ENCODE results near the gene WRAP73. TPM values are rescaled to one million over a fixed set of nuclear protein-coding genes. Genes with fewer than 3 reads are reported as not detected.

Gene WRAP73
- total and polyA plus RNA-seq, 9 of the 15 experiments (the other 6 are each of a cell fraction or from before 2014, with no cell fraction given), result 4.3 to 51.8 (median 30.1) TPM

DNA sequence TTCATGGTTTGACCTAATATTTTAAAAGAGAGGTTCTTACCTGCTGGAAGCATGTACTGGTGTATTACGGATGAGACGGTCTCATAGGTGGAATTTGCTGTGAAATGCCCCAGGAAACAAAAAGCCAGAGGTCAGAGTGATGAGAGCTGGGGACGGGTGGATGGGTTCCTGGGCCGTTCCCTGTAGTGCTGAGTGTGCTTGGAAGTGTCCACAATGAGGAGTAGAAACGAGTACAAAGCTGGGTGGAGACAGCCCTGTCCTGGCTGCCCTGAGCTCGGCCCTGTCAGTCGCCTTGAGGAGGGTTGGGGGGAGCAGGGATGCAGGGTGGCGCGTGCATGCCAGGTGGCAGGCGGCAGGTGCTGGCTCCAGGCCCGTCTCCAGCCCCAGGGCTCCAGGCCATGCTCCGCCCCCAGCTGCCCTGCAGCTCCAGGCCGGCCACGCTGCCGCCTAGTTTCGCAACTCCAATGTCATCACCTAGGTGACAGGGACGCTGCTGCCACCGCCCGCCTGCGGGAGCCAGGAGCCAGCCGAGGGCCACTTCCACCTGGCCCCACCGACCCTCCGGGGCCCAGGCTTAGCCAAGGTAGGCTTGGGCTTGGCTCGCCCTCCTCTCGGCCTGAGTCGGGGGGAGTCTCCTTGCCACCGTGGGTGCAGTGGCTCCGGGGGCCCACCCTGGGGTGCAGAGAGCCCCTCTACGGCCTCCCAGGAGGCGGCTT, 18.8 kb upstream of the WRAP73 start (continued):
- TF ChIP-seq, protein P1, sequence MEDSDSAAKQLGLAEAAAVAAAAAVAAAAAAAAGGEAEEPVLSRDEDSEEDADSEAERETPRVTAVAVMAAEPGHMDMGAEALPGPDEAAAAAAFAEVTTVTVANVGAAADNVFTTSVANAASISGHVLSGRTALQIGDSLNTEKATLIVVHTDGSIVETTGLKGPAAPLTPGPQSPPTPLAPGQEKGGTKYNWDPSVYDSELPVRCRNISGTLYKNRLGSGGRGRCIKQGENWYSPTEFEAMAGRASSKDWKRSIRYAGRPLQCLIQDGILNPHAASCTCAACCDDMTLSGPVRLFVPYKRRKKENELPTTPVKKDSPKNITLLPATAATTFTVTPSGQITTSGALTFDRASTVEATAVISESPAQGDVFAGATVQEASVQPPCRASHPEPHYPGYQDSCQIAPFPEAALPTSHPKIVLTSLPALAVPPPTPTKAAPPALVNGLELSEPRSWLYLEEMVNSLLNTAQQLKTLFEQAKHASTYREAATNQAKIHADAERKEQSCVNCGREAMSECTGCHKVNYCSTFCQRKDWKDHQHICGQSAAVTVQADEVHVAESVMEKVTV (CRISPR knock-in tag; IDR thresholded peaks at IDR 0.05), result no peak
- TF ChIP-seq ZBTB26 (CRISPR knock-in tag; IDR thresholded peaks at IDR 0.05), result no peak
- no peak for TF ChIP-seq MYNN (IDR thresholded peaks at IDR 0.05)
- TF ChIP-seq MYNN (CRISPR knock-in tag; IDR thresholded peaks at IDR 0.05), result no peak
- TF ChIP-seq CBX1 (IDR thresholded peaks at IDR 0.05; ENCODE audit: low read depth), result no peak
- no peak for TF ChIP-seq ZNF830 (CRISPR knock-in tag; IDR thresholded peaks at IDR 0.05)
- TF ChIP-seq KDM4B (IDR thresholded peaks at IDR 0.05; ENCODE audit: borderline replicate concordance in 2 of 2, low read depth in 1 of 2), result no peak
- TF ChIP-seq NRF1 (conservative IDR thresholded peaks at IDR 0.05 in 1 of 2, IDR thresholded peaks at IDR 0.05 in 1 of 2), result 0 out of 4 replicates have a peak, but pooled peaks of 1 of the 2 experiments have one; percentile 32
- 0 out of 2 replicates have a peak, but pooled peaks have one; percentile 23 for TF ChIP-seq STAG1 (CRISPR knock-in tag; IDR thresholded peaks at IDR 0.05; ENCODE audit: borderline replicate concordance)
- no peak for TF ChIP-seq ZNF518B (CRISPR knock-in tag; IDR thresholded peaks at IDR 0.05)
- TF ChIP-seq, protein P2, sequence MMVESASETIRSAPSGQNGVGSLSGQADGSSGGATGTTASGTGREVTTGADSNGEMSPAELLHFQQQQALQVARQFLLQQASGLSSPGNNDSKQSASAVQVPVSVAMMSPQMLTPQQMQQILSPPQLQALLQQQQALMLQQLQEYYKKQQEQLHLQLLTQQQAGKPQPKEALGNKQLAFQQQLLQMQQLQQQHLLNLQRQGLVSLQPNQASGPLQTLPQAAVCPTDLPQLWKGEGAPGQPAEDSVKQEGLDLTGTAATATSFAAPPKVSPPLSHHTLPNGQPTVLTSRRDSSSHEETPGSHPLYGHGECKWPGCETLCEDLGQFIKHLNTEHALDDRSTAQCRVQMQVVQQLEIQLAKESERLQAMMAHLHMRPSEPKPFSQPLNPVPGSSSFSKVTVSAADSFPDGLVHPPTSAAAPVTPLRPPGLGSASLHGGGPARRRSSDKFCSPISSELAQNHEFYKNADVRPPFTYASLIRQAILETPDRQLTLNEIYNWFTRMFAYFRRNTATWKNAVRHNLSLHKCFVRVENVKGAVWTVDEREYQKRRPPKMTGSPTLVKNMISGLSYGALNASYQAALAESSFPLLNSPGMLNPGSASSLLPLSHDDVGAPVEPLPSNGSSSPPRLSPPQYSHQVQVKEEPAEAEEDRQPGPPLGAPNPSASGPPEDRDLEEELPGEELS (CRISPR knock-in tag; IDR thresholded peaks at IDR 0.05; ENCODE audit: borderline replicate concordance), result no peak
- TF ChIP-seq ZNF324 (CRISPR knock-in tag; IDR thresholded peaks at IDR 0.05), result no peak
- no peak for TF ChIP-seq ZBTB8A (IDR thresholded peaks at IDR 0.05; ENCODE audit: partially characterized antibody)
- TF ChIP-seq BRF1 (IDR thresholded peaks at IDR 0.05; ENCODE audit: borderline replicate concordance, extremely low read depth, insufficient read length), result no peak
- no peak for TF ChIP-seq CHD2 (IDR thresholded peaks at IDR 0.05; ENCODE audit: low read depth, low read length)
- no peak for TF ChIP-seq ZNF212 (CRISPR knock-in tag; IDR thresholded peaks at IDR 0.05)
- TF ChIP-seq PML (IDR thresholded peaks at IDR 0.05; ENCODE audit: low read length), result no peak
- TF ChIP-seq POLR2A (conservative IDR thresholded peaks at IDR 0.05), result no peak
